K562 (cell line): ENCODE measurements around the gene TERC. TPM values are rescaled to one million over a fixed set of nuclear protein-coding genes. Genes with fewer than 3 reads are reported as not detected.

Experiments
- CHD1 ChIP-seq: fragments of 200-600 bp; sonication (generic); IDR thresholded peaks from one replicate; pipeline ENCODE4 v1.6.1; 2012; ENCODE audit warnings: mild to moderate bottlenecking, moderate library complexity, low read length, inconsistent platforms
- EP400 ChIP-seq: fragments of 450-650 bp; IDR thresholded peaks from 2 replicates; pipeline ENCODE4 v1.6.1; 2017; ENCODE audit warnings: antibody characterized with exemption, mild to moderate bottlenecking, moderate library complexity
- HSF4 ChIP-seq: fragments of 250-450 bp; sonication (Bioruptor Pico); IDR thresholded peaks from 2 replicates; pipeline ENCODE4 v2.1.2; 2022; ENCODE audit warnings: mild to moderate bottlenecking, moderate library complexity, borderline replicate concordance
- MTA3 ChIP-seq: fragments of 450-650 bp; formaldehyde crosslinking; IDR thresholded peaks from 2 replicates; pipeline ENCODE4 v1.6.1; 2017; ENCODE audit warnings: mild to moderate bottlenecking, borderline replicate concordance
- NFXL1 ChIP-seq: fragments of 450-650 bp; formaldehyde crosslinking; IDR thresholded peaks from 2 replicates; pipeline ENCODE4 v1.4.0; 2021; ENCODE audit warnings: mild to moderate bottlenecking
- PCBP1 ChIP-seq: fragments of 200-400 bp; formaldehyde crosslinking; IDR thresholded peaks from 2 replicates; pipeline ENCODE4 v1.6.1; 2018; ENCODE audit warnings: mild to moderate bottlenecking, low read depth, low read length; ENCODE audit not compliant: poor library complexity, severe bottlenecking
- POLR3A ChIP-seq: IDR thresholded peaks from 2 replicates; pipeline ENCODE4 v1.6.1; 2011; ENCODE audit warnings: borderline replicate concordance, mild to moderate bottlenecking, moderate library complexity; ENCODE audit not compliant: insufficient read length, insufficient read depth; ENCODE audit errors: extremely low read depth
- POU5F1 ChIP-seq: fragments of 150-350 bp; IDR thresholded peaks from 2 replicates; pipeline ENCODE4 v1.6.1; 2014; ENCODE audit warnings: borderline replicate concordance, low read length, low read depth, mild to moderate bottlenecking; ENCODE audit not compliant: partially characterized antibody
- RNF2 ChIP-seq: sonication (generic); IDR thresholded peaks from 2 replicates; pipeline ENCODE4 v1.6.1; 2016
- SETDB1 ChIP-seq: IDR thresholded peaks from one replicate; pipeline ENCODE4 v1.6.1; 2012; ENCODE audit warnings: low read length, control low read depth, inconsistent platforms
- SIRT6 ChIP-seq: IDR thresholded peaks from one replicate; pipeline ENCODE4 v1.6.1; 2012; ENCODE audit warnings: low read depth, mild to moderate bottlenecking, control low read depth, inconsistent platforms, low read length, moderate library complexity
- SMARCA5 ChIP-seq: fragments of 450-650 bp; IDR thresholded peaks from 2 replicates; pipeline ENCODE4 v1.6.1; 2016
- ZFX ChIP-seq: sonication (generic); formaldehyde crosslinking; IDR thresholded peaks from 2 replicates; pipeline ENCODE4 v1.8.0; 2022; ENCODE audit warnings: mild to moderate bottlenecking, missing genetic modification reagents, moderate library complexity
- ZNF184 ChIP-seq: sonication (generic); formaldehyde crosslinking; IDR thresholded peaks from 2 replicates; pipeline ENCODE4 v1.5.0; 2020; ENCODE audit warnings: missing genetic modification reagents
- ZNF583 ChIP-seq: fragments of 250-450 bp; sonication (Bioruptor Pico); IDR thresholded peaks from 2 replicates; pipeline ENCODE4 v1.4.0; 2020
- ZNF717 ChIP-seq: fragments of 250-450 bp; sonication (Bioruptor Pico); IDR thresholded peaks from 2 replicates; pipeline ENCODE4 v1.5.0; 2021
- ZNF780A ChIP-seq: fragments of 250-450 bp; sonication (Bioruptor Pico); IDR thresholded peaks from 2 replicates; pipeline ENCODE4 v1.5.0; 2021; ENCODE audit warnings: mild to moderate bottlenecking
- ZNF79 ChIP-seq: fragments of 250-450 bp; sonication (Bioruptor Pico); IDR thresholded peaks from 2 replicates; pipeline ENCODE4 v1.4.0; 2020; ENCODE audit warnings: low read depth, mild to moderate bottlenecking, moderate library complexity
- ZSCAN32 ChIP-seq: fragments of 450-650 bp; formaldehyde crosslinking; IDR thresholded peaks from 2 replicates; pipeline ENCODE4 v1.4.0; 2020; ENCODE audit warnings: mild to moderate bottlenecking, moderate library complexity
- polyA plus RNA-seq, 8 experiments: library from polyadenylated mRNA; depleted of rRNA in 4 of 8; stranded (reverse) in 5 of 8; unstranded in 3 of 8; fragments of >200 nt; fragmentation: Nextera tagmentation in 2 of 8; fragmentation: Illumina TruSeq in 1 of 8; extraction: Ambion mirVana in 2 of 8; extraction: Trizol in 1 of 8; gene quantifications; 2 replicates each; pipeline versions ENCODE4 v1.2.1 to v1.2.3, GENCODE V29; 2011 to 2014; ENCODE audit warnings: inconsistent platforms in 1 of 8, missing spikeins in 1 of 8
- total RNA-seq, 7 experiments: library from RNA; depleted of rRNA in 6 of 7; stranded (reverse); fragments of >200 nt in 6 of 7; fragmentation: Illumina TruSeq in 2 of 7; extraction: Trizol in 2 of 7; gene quantifications; 2 replicates each; pipeline versions ENCODE4 v1.2.1 to v1.2.3, GENCODE V29; 2011 to 2021; ENCODE audit warnings: low replicate concordance in 1 of 7
- TF ChIP-seq, protein P1 (sequence below): fragments of 450-650 bp; formaldehyde crosslinking; IDR thresholded peaks from 2 replicates; pipeline ENCODE4 v1.4.0; 2022; ENCODE audit warnings: mild to moderate bottlenecking, moderate library complexity
- TF ChIP-seq, protein P2 (sequence below), 2 experiments: fragments of 450-650 bp in 1 of 2; IDR thresholded peaks; 2 replicates each; pipeline ENCODE4 v1.6.1; 2011 to 2017; ENCODE audit warnings: low read depth in 2 of 2, antibody characterized with exemption in 1 of 2, borderline replicate concordance in 1 of 2, low read length in 1 of 2, mild to moderate bottlenecking in 1 of 2, mixed read lengths in 1 of 2; ENCODE audit not compliant: control insufficient read depth in 1 of 2
- TF ChIP-seq, protein P3 (sequence below): fragments of 200-800 bp; sonication (Bioruptor generic); IDR thresholded peaks from 2 replicates; pipeline ENCODE4 v1.6.1; 2017; ENCODE audit warnings: missing genetic modification characterization, missing compliant biosample characterization

TERC gene
- total and polyA plus RNA-seq, 9 of the 15 experiments (the other 6 are each of a cell fraction or from before 2014, with no cell fraction given) = 0.77 to 234 (median 27.9) TPM; not detected in 3

DNA sequence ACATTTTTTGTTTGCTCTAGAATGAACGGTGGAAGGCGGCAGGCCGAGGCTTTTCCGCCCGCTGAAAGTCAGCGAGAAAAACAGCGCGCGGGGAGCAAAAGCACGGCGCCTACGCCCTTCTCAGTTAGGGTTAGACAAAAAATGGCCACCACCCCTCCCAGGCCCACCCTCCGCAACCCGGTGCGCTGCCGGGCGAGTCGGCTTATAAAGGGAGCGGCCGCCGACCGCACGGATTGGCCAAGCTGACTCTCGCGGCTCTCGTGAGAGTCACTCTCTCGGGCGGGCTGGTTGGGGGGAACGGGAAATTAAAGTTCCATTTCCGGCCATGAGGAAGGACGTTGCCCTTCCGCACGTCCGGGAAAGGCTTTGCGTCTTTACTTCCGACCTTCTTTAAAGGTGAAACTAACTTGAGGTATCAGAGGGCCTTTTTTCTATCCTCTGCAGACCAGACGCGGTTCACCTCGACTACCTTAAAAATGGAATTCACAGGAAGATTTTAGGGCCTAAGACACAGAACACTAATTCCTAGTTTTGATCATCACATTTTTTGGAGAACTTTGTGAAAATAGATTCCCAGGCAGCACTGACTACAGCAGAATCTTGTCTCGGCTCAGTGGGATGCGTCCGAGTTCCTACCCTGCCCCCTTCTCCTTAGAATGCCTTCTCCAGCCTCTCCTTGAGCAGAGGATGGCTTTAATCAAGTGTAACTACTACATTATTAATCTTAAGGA lies at the start of gene TERC (continued):
- TF ChIP-seq POLR3A = no peak
- TF ChIP-seq ZNF79 (CRISPR knock-in tag) = no peak
- TF ChIP-seq SIRT6 = no peak
- no peak for TF ChIP-seq ZNF717 (CRISPR knock-in tag)
- no peak for TF ChIP-seq ZNF184 (CRISPR knock-in tag)
- no peak for TF ChIP-seq SETDB1
- no peak for TF ChIP-seq NFXL1 (CRISPR knock-in tag)
- peak; percentile 67 for TF ChIP-seq EP400
- TF ChIP-seq SMARCA5 = no peak
- TF ChIP-seq, protein P1, sequence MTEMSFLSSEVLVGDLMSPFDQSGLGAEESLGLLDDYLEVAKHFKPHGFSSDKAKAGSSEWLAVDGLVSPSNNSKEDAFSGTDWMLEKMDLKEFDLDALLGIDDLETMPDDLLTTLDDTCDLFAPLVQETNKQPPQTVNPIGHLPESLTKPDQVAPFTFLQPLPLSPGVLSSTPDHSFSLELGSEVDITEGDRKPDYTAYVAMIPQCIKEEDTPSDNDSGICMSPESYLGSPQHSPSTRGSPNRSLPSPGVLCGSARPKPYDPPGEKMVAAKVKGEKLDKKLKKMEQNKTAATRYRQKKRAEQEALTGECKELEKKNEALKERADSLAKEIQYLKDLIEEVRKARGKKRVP (CRISPR knock-in tag) = no peak
- TF ChIP-seq, protein P2, sequence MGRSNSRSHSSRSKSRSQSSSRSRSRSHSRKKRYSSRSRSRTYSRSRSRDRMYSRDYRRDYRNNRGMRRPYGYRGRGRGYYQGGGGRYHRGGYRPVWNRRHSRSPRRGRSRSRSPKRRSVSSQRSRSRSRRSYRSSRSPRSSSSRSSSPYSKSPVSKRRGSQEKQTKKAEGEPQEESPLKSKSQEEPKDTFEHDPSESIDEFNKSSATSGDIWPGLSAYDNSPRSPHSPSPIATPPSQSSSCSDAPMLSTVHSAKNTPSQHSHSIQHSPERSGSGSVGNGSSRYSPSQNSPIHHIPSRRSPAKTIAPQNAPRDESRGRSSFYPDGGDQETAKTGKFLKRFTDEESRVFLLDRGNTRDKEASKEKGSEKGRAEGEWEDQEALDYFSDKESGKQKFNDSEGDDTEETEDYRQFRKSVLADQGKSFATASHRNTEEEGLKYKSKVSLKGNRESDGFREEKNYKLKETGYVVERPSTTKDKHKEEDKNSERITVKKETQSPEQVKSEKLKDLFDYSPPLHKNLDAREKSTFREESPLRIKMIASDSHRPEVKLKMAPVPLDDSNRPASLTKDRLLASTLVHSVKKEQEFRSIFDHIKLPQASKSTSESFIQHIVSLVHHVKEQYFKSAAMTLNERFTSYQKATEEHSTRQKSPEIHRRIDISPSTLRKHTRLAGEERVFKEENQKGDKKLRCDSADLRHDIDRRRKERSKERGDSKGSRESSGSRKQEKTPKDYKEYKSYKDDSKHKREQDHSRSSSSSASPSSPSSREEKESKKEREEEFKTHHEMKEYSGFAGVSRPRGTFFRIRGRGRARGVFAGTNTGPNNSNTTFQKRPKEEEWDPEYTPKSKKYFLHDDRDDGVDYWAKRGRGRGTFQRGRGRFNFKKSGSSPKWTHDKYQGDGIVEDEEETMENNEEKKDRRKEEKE (IDR thresholded peaks at IDR 0.05; ENCODE audit: borderline replicate concordance in 1 of 2, control insufficient read depth in 1 of 2, low read depth in 2 of 2, low read length in 1 of 2) = no peak
- TF ChIP-seq RNF2 = 0 out of 2 replicates have a peak, but pooled peaks have one; percentile 25
- peak; percentile 86 for TF ChIP-seq CHD1
- TF ChIP-seq, protein P3, sequence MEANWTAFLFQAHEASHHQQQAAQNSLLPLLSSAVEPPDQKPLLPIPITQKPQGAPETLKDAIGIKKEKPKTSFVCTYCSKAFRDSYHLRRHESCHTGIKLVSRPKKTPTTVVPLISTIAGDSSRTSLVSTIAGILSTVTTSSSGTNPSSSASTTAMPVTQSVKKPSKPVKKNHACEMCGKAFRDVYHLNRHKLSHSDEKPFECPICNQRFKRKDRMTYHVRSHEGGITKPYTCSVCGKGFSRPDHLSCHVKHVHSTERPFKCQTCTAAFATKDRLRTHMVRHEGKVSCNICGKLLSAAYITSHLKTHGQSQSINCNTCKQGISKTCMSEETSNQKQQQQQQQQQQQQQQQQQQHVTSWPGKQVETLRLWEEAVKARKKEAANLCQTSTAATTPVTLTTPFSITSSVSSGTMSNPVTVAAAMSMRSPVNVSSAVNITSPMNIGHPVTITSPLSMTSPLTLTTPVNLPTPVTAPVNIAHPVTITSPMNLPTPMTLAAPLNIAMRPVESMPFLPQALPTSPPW (CRISPR knock-in tag) = peak; percentile 91
- TF ChIP-seq HSF4 (CRISPR knock-in tag) = no peak
- TF ChIP-seq POU5F1 = no peak
- TF ChIP-seq ZNF780A (CRISPR knock-in tag) = no peak
- TF ChIP-seq PCBP1 = peak; percentile 2
- peak; percentile 79 for TF ChIP-seq ZFX (CRISPR knock-in tag)
- TF ChIP-seq ZNF583 (CRISPR knock-in tag) = no peak
- TF ChIP-seq ZSCAN32 (CRISPR knock-in tag) = peak; percentile 47; the same call in 1 of the 2 replicates
- TF ChIP-seq MTA3 = peak; percentile 88
